ENCODE measurements around the gene PRSS38.

Gene PRSS38

GRCh38 chr1:227788271-227789083, 27.0 kb upstream of the PRSS38 start (continued):
- TF ChIP-seq ZIC2 (tag by site-specific recombination; IDR thresholded peaks at IDR 0.05) (peak; percentile 75), ZBTB17 (tag by site-specific recombination; IDR thresholded peaks at IDR 0.05) (peak; percentile 52; the same call in 1 of the 2 replicates), INSM2 (tag by site-specific recombination; IDR thresholded peaks at IDR 0.05) (no peak), ZSCAN16 (tag by site-specific recombination; IDR thresholded peaks at IDR 0.05) (no peak), ZBTB7A (tag by site-specific recombination; IDR thresholded peaks at IDR 0.05; ENCODE audit: low read depth) (peak; percentile 71), ZFHX2 (tag by site-specific recombination; conservative IDR thresholded peaks at IDR 0.05) (peak; percentile 97), ZBTB6 (tag by site-specific recombination; IDR thresholded peaks at IDR 0.05) (0 out of 2 replicates have a peak, but pooled peaks have one; percentile 20), SCRT1 (tag by site-specific recombination; IDR thresholded peaks at IDR 0.05; ENCODE audit: borderline replicate concordance) (no peak), ZFP3 (tag by site-specific recombination; IDR thresholded peaks at IDR 0.05; ENCODE audit: low read depth) (peak; percentile 94), EGR2 (tag by site-specific recombination; IDR thresholded peaks at IDR 0.05; ENCODE audit: low read depth) (peak; percentile 91), TCF7L2 (IDR thresholded peaks at IDR 0.05; ENCODE audit: borderline replicate concordance, low read depth, low read length) (no peak), ZFP69B (tag by site-specific recombination; IDR thresholded peaks at IDR 0.05) (no peak), ZNF239 (tag by site-specific recombination; IDR thresholded peaks at IDR 0.05) (no peak), ZNF76 (tag by site-specific recombination; IDR thresholded peaks at IDR 0.05; ENCODE audit: borderline replicate concordance, low read depth) (peak; percentile 58; the same call in 1 of the 2 replicates), ZNF561 (tag by site-specific recombination; IDR thresholded peaks at IDR 0.05; ENCODE audit: borderline replicate concordance) (0 out of 2 replicates have a peak, but pooled peaks have one; percentile 17), ZBTB11 (tag by site-specific recombination; conservative IDR thresholded peaks at IDR 0.05; ENCODE audit: low read depth) (peak; percentile 69), HOXD13 (CRISPR knock-in tag; IDR thresholded peaks at IDR 0.05; ENCODE audit: borderline replicate concordance) (0 out of 2 replicates have a peak, but pooled peaks have one; percentile 25), ZNF18 (tag by site-specific recombination; IDR thresholded peaks at IDR 0.05) (peak; percentile 89), GLIS1 (tag by site-specific recombination; IDR thresholded peaks at IDR 0.05) (peak; percentile 82), SP3 (tag by site-specific recombination; IDR thresholded peaks at IDR 0.05) (peak; percentile 100), ZNF513 (tag by site-specific recombination; IDR thresholded peaks at IDR 0.05) (no peak), ZNF571 (tag by site-specific recombination; IDR thresholded peaks at IDR 0.05) (no peak), ZNF449 (tag by site-specific recombination; IDR thresholded peaks at IDR 0.05) (no peak), ZNF692 (tag by site-specific recombination; IDR thresholded peaks at IDR 0.05) (peak; percentile 59; the same call in 1 of the 2 replicates), KLF9 (tag by site-specific recombination; IDR thresholded peaks at IDR 0.05; ENCODE audit: low read depth) (peak; percentile 74; the same call in 1 of the 2 replicates), GLIS2 (tag by site-specific recombination; IDR thresholded peaks at IDR 0.05) (peak; percentile 96)
